Neural cell (in vitro differentiated cells): ENCODE measurements around the gene C2CD2. TPM values are rescaled to one million over a fixed set of nuclear protein-coding genes. Genes with fewer than 3 reads are reported as not detected.

Source experiments
- H2AFZ ChIP-seq: fragments of 200-600, 300-800 bp; sonication (generic), shearing (Covaris generic); 2 replicates; pipeline ENCODE4 v1.6.0; 2014; ENCODE audit warnings: low read depth, mild to moderate bottlenecking, antibody characterized with exemption, low read length, moderate library complexity
- H3F3A ChIP-seq: fragments of 200-600 bp; shearing (Covaris generic); 2 replicates; pipeline ENCODE4 v1.6.1; 2016; ENCODE audit warnings: mild to moderate bottlenecking, moderate library complexity, mixed read lengths, antibody characterized with exemption, low read length; ENCODE audit not compliant: insufficient read depth, poor library complexity, severe bottlenecking
- H3K27ac ChIP-seq: fragments of 200-600, 300-800 bp; sonication (generic), shearing (Covaris generic); 2 replicates; pipeline ENCODE4 v1.5.1; 2014; ENCODE audit warnings: mild to moderate bottlenecking, low read length, moderate library complexity
- H3K27me3 ChIP-seq: fragments of 300-800, 200-600 bp; sonication (generic), shearing (Covaris generic); 2 replicates; pipeline ENCODE4 v1.6.0; 2014; ENCODE audit warnings: mild to moderate bottlenecking, low read depth, low read length, moderate library complexity; ENCODE audit not compliant: insufficient read depth
- H3K36me3 ChIP-seq: fragments of 300-800, 200-600 bp; sonication (generic), shearing (Covaris generic); 2 replicates; pipeline ENCODE4 v1.5.1; 2014; ENCODE audit warnings: mild to moderate bottlenecking, antibody characterized with exemption, low read length, moderate library complexity; ENCODE audit not compliant: insufficient read depth
- H3K4me2 ChIP-seq: fragments of 300-800, 200-600 bp; sonication (generic), shearing (Covaris generic); 2 replicates; pipeline ENCODE4 v1.6.0; 2014; ENCODE audit warnings: mild to moderate bottlenecking, low read length
- H3K4me3 ChIP-seq: fragments of 300-800, 200-600 bp; sonication (generic), shearing (Covaris generic); 2 replicates; pipeline ENCODE4 v1.5.1; 2014; ENCODE audit warnings: mild to moderate bottlenecking, low read length, moderate library complexity
- H3K79me2 ChIP-seq: fragments of 200-600 bp; shearing (Covaris generic); replicated peaks from 2 replicates; pipeline ENCODE4 v1.6.0; 2014; ENCODE audit warnings: mild to moderate bottlenecking, low read length, moderate library complexity; ENCODE audit not compliant: insufficient read depth
- H3K9ac ChIP-seq: fragments of 300-800, 200-600 bp; sonication (generic), shearing (Covaris generic); 2 replicates; pipeline ENCODE4 v1.6.1; 2016; ENCODE audit warnings: mild to moderate bottlenecking, low read length, mixed read lengths
- H3K9me2 ChIP-seq: fragments of 200-600 bp; shearing (Covaris generic); 2 replicates; pipeline ENCODE4 v1.6.1; 2016; ENCODE audit warnings: mild to moderate bottlenecking, low read length, mixed read lengths; ENCODE audit not compliant: insufficient read depth
- H3K9me3 ChIP-seq: fragments of 200-600, 300-800 bp; sonication (generic), shearing (Covaris generic); 2 replicates; pipeline ENCODE4 v1.6.1; 2016; ENCODE audit warnings: mild to moderate bottlenecking, mixed run types, low read length, moderate library complexity, mixed read lengths
- H4K20me1 ChIP-seq: fragments of 200-600 bp; shearing (Covaris generic); 2 replicates; pipeline ENCODE4 v1.6.1; 2016; ENCODE audit warnings: mild to moderate bottlenecking, mixed run types; ENCODE audit not compliant: insufficient read depth
- EP300 ChIP-seq: fragments of 450-650 bp; conservative IDR thresholded peaks from 2 replicates; pipeline ENCODE4 v1.6.1; 2014; ENCODE audit warnings: antibody characterized with exemption, mild to moderate bottlenecking, moderate library complexity; ENCODE audit not compliant: poor library complexity, severe bottlenecking
- EZH2 ChIP-seq: fragments of 200-600, 300-800 bp; shearing (Covaris generic), sonication (generic); IDR thresholded peaks from 2 replicates; pipeline ENCODE4 v1.6.1; 2014; ENCODE audit warnings: antibody characterized with exemption, low read length, borderline replicate concordance, mild to moderate bottlenecking; ENCODE audit not compliant: insufficient read depth, poor library complexity, severe bottlenecking
- MXI1 ChIP-seq: fragments of 450-650 bp; conservative IDR thresholded peaks from 2 replicates; pipeline ENCODE4 v1.6.1; 2014; ENCODE audit warnings: antibody characterized with exemption, mild to moderate bottlenecking; ENCODE audit not compliant: poor library complexity, severe bottlenecking
- POLR2AphosphoS5 ChIP-seq: IDR thresholded peaks from 2 replicates; pipeline ENCODE4 v1.6.1; 2012
- RAD21 ChIP-seq: fragments of 450-650 bp; conservative IDR thresholded peaks from 2 replicates; pipeline ENCODE4 v1.6.1; 2014; ENCODE audit warnings: antibody characterized with exemption, mild to moderate bottlenecking, moderate library complexity
- REST ChIP-seq: IDR thresholded peaks from 2 replicates; pipeline ENCODE4 v1.6.1; 2012; ENCODE audit warnings: borderline replicate concordance
- SMC3 ChIP-seq: fragments of 450-650 bp; conservative IDR thresholded peaks from 2 replicates; pipeline ENCODE4 v1.6.1; 2014; ENCODE audit warnings: antibody characterized with exemption, mild to moderate bottlenecking, moderate library complexity; ENCODE audit not compliant: poor library complexity
- TAF1 ChIP-seq: IDR thresholded peaks from 2 replicates; pipeline ENCODE4 v1.6.1; 2012; ENCODE audit warnings: low read depth
- polyA plus RNA-seq: library from polyadenylated mRNA; depleted of rRNA; stranded (reverse); fragments of >200 nt; gene quantifications from 2 replicates; pipeline ENCODE4 v1.2.3, GENCODE V29; 2014
- TF ChIP-seq, protein P1 (sequence below): fragments of 450-650 bp; IDR thresholded peaks from 2 replicates; pipeline ENCODE4 v1.5.1; 2014; ENCODE audit warnings: antibody characterized with exemption, mild to moderate bottlenecking, moderate library complexity; ENCODE audit not compliant: poor library complexity, severe bottlenecking

Gene C2CD2
- polyA plus RNA-seq, 1 donor from 2014 or later, result 0.88 TPM

DNA sequence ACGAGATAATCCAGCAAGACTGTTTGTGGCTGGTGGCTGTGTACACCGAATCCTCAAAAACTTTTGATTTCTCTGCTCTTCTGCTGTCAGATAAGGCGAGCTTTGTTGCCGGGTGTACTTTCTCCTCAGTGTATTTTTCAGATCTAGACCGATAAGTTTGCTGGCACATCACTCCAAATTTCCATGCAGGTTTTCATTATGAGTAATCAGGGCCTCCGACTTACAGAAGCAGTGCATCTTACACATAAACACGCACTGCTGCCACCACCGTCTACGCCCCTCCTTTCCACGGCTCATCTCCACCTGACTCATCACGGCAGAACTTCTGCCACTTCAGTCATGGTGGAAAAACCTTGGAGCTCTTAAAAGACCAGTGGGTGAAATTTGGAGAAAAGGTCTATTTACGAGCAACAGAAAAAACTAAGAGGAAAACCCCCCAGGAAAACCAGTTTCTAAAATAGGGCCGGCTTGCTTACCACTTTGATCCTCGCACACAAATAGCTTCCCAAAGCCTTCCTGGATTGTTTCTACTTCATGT is 48.7 kb upstream of the C2CD2 start:
- H3K4me3 ChIP-seq, result no peak overlapping the region
- H3K9me3 ChIP-seq, result no peaks in the 10 kb centered on the region
- H4K20me1 ChIP-seq, result no peaks in the 10 kb centered on the region
- no peaks in the 10 kb centered on the region for H3K9me2 ChIP-seq
- TF ChIP-seq SMC3, result no peak
- TF ChIP-seq RAD21, result no peak
- H3F3A ChIP-seq, result no peaks in the 10 kb centered on the region
- H3K4me2 ChIP-seq, result no peak overlapping the region
- no peaks in the 10 kb centered on the region for H3K27me3 ChIP-seq
- peaks cover 12% of the 10 kb centered on the region for H3K36me3 ChIP-seq
- H3K27ac ChIP-seq, result no peak overlapping the region
- H3K79me2 ChIP-seq, result peaks cover 28% of the 10 kb centered on the region
- no peak overlapping the region for H2AFZ ChIP-seq
- H3K9ac ChIP-seq, result no peak overlapping the region

- Histone ChIP-seq H3K4me3 (no peak overlapping the region), H3K79me2 (peaks cover 21% of the 10 kb centered on the region), H3K27ac (no peak overlapping the region), H3K9me2 (no peaks in the 10 kb centered on the region), H3K36me3 (peaks cover 10% of the 10 kb centered on the region), H3F3A (no peaks in the 10 kb centered on the region), H3K4me2 (no peak overlapping the region), H4K20me1 (no peaks in the 10 kb centered on the region), H3K9ac (no peak overlapping the region), H2AFZ (no peak overlapping the region), H3K9me3 (no peaks in the 10 kb centered on the region), H3K27me3 (no peaks in the 10 kb centered on the region)
- TF ChIP-seq TAF1 (no peak), EZH2 (no peak), RAD21 (no peak), REST (no peak), MXI1 (no peak), SMC3 (no peak), POLR2AphosphoS5 (no peak), EP300 (no peak)
- TF ChIP-seq, protein P1, sequence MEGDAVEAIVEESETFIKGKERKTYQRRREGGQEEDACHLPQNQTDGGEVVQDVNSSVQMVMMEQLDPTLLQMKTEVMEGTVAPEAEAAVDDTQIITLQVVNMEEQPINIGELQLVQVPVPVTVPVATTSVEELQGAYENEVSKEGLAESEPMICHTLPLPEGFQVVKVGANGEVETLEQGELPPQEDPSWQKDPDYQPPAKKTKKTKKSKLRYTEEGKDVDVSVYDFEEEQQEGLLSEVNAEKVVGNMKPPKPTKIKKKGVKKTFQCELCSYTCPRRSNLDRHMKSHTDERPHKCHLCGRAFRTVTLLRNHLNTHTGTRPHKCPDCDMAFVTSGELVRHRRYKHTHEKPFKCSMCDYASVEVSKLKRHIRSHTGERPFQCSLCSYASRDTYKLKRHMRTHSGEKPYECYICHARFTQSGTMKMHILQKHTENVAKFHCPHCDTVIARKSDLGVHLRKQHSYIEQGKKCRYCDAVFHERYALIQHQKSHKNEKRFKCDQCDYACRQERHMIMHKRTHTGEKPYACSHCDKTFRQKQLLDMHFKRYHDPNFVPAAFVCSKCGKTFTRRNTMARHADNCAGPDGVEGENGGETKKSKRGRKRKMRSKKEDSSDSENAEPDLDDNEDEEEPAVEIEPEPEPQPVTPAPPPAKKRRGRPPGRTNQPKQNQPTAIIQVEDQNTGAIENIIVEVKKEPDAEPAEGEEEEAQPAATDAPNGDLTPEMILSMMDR, result no peak
Measured at GRCh38 chr21:42001781-42002180, 48.0 kb upstream of the C2CD2 start.

DNA sequence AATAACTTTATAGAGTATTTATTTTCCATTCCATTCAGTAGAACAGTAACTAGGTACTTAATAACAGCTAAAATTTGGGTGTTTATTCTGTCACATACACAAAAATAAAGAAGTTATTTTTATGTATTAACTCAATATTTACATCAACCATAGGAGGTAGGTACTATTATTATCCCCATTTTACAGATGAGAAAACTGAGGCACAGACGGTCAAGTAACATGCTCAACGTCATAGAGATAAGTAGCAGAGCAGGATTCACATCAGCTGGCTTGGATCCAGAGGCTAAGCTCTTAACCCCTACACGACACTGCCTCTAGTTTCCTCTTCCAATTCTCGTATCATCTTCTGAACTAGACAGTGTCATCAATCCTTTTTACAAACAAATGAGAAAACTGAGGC is 47.1 kb upstream of the C2CD2 start:
- peaks cover 10% of the 10 kb centered on the region for H3K36me3 ChIP-seq
- no peaks in the 10 kb centered on the region for H3K27me3 ChIP-seq
- H3K4me3 ChIP-seq, result no peak overlapping the region
- no peaks in the 10 kb centered on the region for H4K20me1 ChIP-seq
- H3K9me3 ChIP-seq, result peaks cover 3% of the 10 kb centered on the region
- TF ChIP-seq EZH2 (no peak), POLR2AphosphoS5 (no peak), REST (no peak), EP300 (no peak), TAF1 (no peak), MXI1 (no peak), SMC3 (no peak), RAD21 (no peak)
- TF ChIP-seq, protein P1, result no peak
- no peak overlapping the region for H3K4me2 ChIP-seq
- H3K9me2 ChIP-seq, result no peaks in the 10 kb centered on the region
- H3F3A ChIP-seq, result no peaks in the 10 kb centered on the region
- H2AFZ ChIP-seq, result no peak overlapping the region
- no peak overlapping the region for H3K9ac ChIP-seq
- H3K79me2 ChIP-seq, result peaks cover 15% of the 10 kb centered on the region
- no peak overlapping the region for H3K27ac ChIP-seq
